Measurements from ENCODE around the gene SAG. TPM values are rescaled to one million over a fixed set of nuclear protein-coding genes. Genes with fewer than 3 reads are reported as not detected.

SAG gene
- total and polyA plus RNA-seq, 10 of the 15 experiments (the other 5 are each of a cell fraction or from before 2014, with no cell fraction given), result 0.06 to 0.47 TPM; not detected in 8

- no peak for TF ChIP-seq E2F4 (IDR thresholded peaks at IDR 0.05; ENCODE audit: low read depth, low read length)
Observed at GRCh38 chr2:233371641-233372040, 64.0 kb downstream of the SAG start (continued).

GRCh38 chr2:233372855-233373254 is 65.2 kb downstream of the SAG start:
- Histone ChIP-seq H3K9ac (ENCODE audit: control insufficient read depth, insufficient read depth, low read length) (no peak overlapping the region), H3K27ac (ENCODE audit: control insufficient read depth, insufficient read depth) (no peak overlapping the region), H3K4me1 (ENCODE audit: control insufficient read depth, insufficient read depth, low read length) (peaks cover 13% of the 10 kb centered on the region), H4K20me1 (ENCODE audit: control insufficient read depth, insufficient read depth) (no peaks in the 10 kb centered on the region), H3K27me3 (replicated peaks in 1 of 2; ENCODE audit: control insufficient read depth in 2 of 2, insufficient read depth in 2 of 2, low read length in 1 of 2) (no peaks in the 10 kb centered on the region), H3K4me2 (ENCODE audit: control insufficient read depth, insufficient read depth) (no peak overlapping the region), H2AFZ (ENCODE audit: control insufficient read depth, low read depth, low read length) (no peak overlapping the region), H3K79me2 (ENCODE audit: control insufficient read depth, insufficient read depth, low read length) (peaks cover 10% of the 10 kb centered on the region), H3K9me3 (replicated peaks; ENCODE audit: control insufficient read depth, insufficient read depth, low read length) (no peaks in the 10 kb centered on the region), H3K36me3 (ENCODE audit: control insufficient read depth in 2 of 2, insufficient read depth in 2 of 2, low read length in 1 of 2) (peaks cover 0 to 11% of the 10 kb centered on the region in 2 experiments; a peak in 3 of 4 replicates), H3K4me3 (no peak overlapping the region)
- no peak for TF ChIP-seq HCFC1 (IDR thresholded peaks at IDR 0.05; ENCODE audit: low read length)
- TF ChIP-seq SUZ12 (IDR thresholded peaks at IDR 0.05; ENCODE audit: unreplicated experiment), result no peak
- TF ChIP-seq TCF12 (IDR thresholded peaks at IDR 0.05; ENCODE audit: low read depth, low read length), result no peak
- TF ChIP-seq EGR1 (IDR thresholded peaks at IDR 0.05; ENCODE audit: borderline replicate concordance in 1 of 2, low read depth in 2 of 2, low read length in 2 of 2), result no peak
- TF ChIP-seq ATF7 (IDR thresholded peaks at IDR 0.05; ENCODE audit: low read depth), result no peak
- TF ChIP-seq KDM1A (IDR thresholded peaks at IDR 0.05; ENCODE audit: borderline replicate concordance), result no peak
- TF ChIP-seq NKRF (conservative IDR thresholded peaks at IDR 0.05), result no peak
- TF ChIP-seq SPI1 (IDR thresholded peaks at IDR 0.05; ENCODE audit: borderline replicate concordance, insufficient read depth, low read depth, low read length), result no peak
- TF ChIP-seq CREB1 (IDR thresholded peaks at IDR 0.05; ENCODE audit: low read depth), result no peak
- TF ChIP-seq ESRRA (IDR thresholded peaks at IDR 0.05; ENCODE audit: low read length), result no peak
- no peak for TF ChIP-seq JUNB (IDR thresholded peaks at IDR 0.05)
- no peak for TF ChIP-seq YY1 (IDR thresholded peaks at IDR 0.05; ENCODE audit: low read depth, low read length)
- TF ChIP-seq BACH1 (IDR thresholded peaks at IDR 0.05; ENCODE audit: borderline replicate concordance), result no peak
- no peak for TF ChIP-seq ZNF217 (IDR thresholded peaks at IDR 0.05)
- no peak for TF ChIP-seq CHD1 (IDR thresholded peaks at IDR 0.05; ENCODE audit: low read depth, low read length)
- TF ChIP-seq MTA2 (IDR thresholded peaks at IDR 0.05; ENCODE audit: low read depth), result no peak
- no peak for TF ChIP-seq SMAD5 (IDR thresholded peaks at IDR 0.05; ENCODE audit: low read depth)
- no peak for TF ChIP-seq TBL1XR1 (IDR thresholded peaks at IDR 0.05; ENCODE audit: low read depth, low read length)
- ChIA-PET SMC1A (ENCODE audit: uncharacterized antibody, unreplicated experiment) (interaction anchor here (0.7 to 1.1 kb wide), 4 partner anchors 9 to 70 kb away, joined by 3 to 6 read pairs (median 4); no protein-coding TSS in a partner anchor), CTCF (interaction anchor here (0.7 to 1.7 kb wide), 4 partner anchors 11 to 71 kb away, joined by 3 to 5 read pairs (median 4); no protein-coding TSS in a partner anchor), POLR2A (no interaction called here), RAD21 (ENCODE audit: unreplicated experiment) (no interaction called here)
- BruUV-seq (replicated peaks), result no TSS peak
- DNase-seq (ENCODE audit: low read depth, low spot score), result no peak
- ATAC-seq, result no peak
- FAIRE-seq, result no peak
- in situ Hi-C loops (cut with MboI) (no loop called here), intact Hi-C loops (cut with micrococcal nuclease; ENCODE audit: unreplicated experiment) (no loop called here)
- over 99% methylated on average over 8 of the region's 8 CpGs for WGBS (ENCODE audit: insufficient coverage, insufficient replicate concordance, low lambda C conversion rate, missing lambda C conversion rate)
